Gastrocnemius medialis (tissue), 4 donors: ENCODE results near the gene TBX5. TPM values are rescaled to one million over a fixed set of nuclear protein-coding genes. Genes with fewer than 3 reads are reported as not detected.
"Not testable (repeated sequence)": the region's sequence is repeated elsewhere in the genome, so short reads cannot be mapped to it uniquely, and the experiment has no call there.

Source experiments
- ATAC-seq, 2 donors: fragments of 150-250 bp; one replicate each; pipeline ENCODE4 v1.9.1; 2016
- DNase-seq, 2 donors: peaks; one replicate each; pipeline ENCODE4 v3.0.0-alpha.2; 2019
- H3K27ac ChIP-seq, 4 donors: fragments of 200-600 bp; sonication (generic); 1 replicate in 1 of 4; 2 replicates in 3 of 4; pipeline ENCODE4 v1.5.1; 2016 to 2018; ENCODE audit warnings: mild to moderate bottlenecking in 2 of 4, moderate library complexity in 1 of 4
- H3K27me3 ChIP-seq, 3 donors: fragments of 200-600 bp; sonication (generic) in 2 of 3; 1 replicate in 1 of 3; 2 replicates in 2 of 3; pipeline versions ENCODE4 v1.5.1 to v1.6.0; 2016 to 2019; ENCODE audit warnings: mild to moderate bottlenecking in 1 of 3, moderate library complexity in 1 of 3
- H3K36me3 ChIP-seq, 2 donors: fragments of 200-600 bp; sonication (generic) in 1 of 2; one replicate each; pipeline ENCODE4 v1.5.1; 2017 to 2018
- H3K4me1 ChIP-seq, 2 donors: fragments of 200-600 bp; sonication (generic) in 1 of 2; one replicate each; pipeline ENCODE4 v1.5.1; 2016 to 2017; ENCODE audit warnings: mild to moderate bottlenecking in 2 of 2
- H3K4me3 ChIP-seq, 4 donors: fragments of 200-600 bp; sonication (generic) in 3 of 4; 1 replicate in 1 of 4; 2 replicates in 3 of 4; pipeline ENCODE4 v1.5.1; 2016 to 2019; ENCODE audit warnings: mild to moderate bottlenecking in 2 of 4
- H3K9me3 ChIP-seq, 3 donors: fragments of 200-600 bp; sonication (generic) in 2 of 3; 1 replicate in 1 of 3; 2 replicates in 2 of 3; pipeline ENCODE4 v1.5.1; 2016 to 2019
- POLR2A ChIP-seq, 2 donors: fragments of 450-650 bp; IDR thresholded peaks; one replicate each; pipeline ENCODE4 v1.6.1; 2017; ENCODE audit warnings: antibody characterized with exemption in 2 of 2, mild to moderate bottlenecking in 2 of 2, moderate library complexity in 2 of 2
- in situ Hi-C, 4 donors: fragments of 200-750 bp; cut with MboI; loops; one replicate each; pipeline versions ENCODE4 v1.15.0 to v1.8.0; 2017; ENCODE audit warnings: low sequenced_read_pairs in 4 of 4
- intact Hi-C: fragments of 100-400 bp; cut with DNase I; formaldehyde crosslinking; loops from one replicate; pipeline ENCODE4 v1.15.1; 2023; ENCODE audit warnings: low total_unique reads
- total RNA-seq, 4 donors: library from RNA; depleted of rRNA; stranded (reverse); fragments of >200 nt; gene quantifications; one replicate each; pipeline versions ENCODE4 v1.1.0 to v1.2.3, GENCODE V29; 2016
- TF ChIP-seq, protein P1 (sequence below), 5 experiments: fragments of 450-650 bp in 3 of 5; fragments of 200-600 bp in 2 of 5; sonication (generic) in 2 of 5; IDR thresholded peaks in 4 of 5; conservative IDR thresholded peaks in 1 of 5; 1 replicate in 4 of 5; 2 replicates in 1 of 5; pipeline ENCODE4 v1.5.1; 2016 to 2019; ENCODE audit warnings: antibody characterized with exemption in 5 of 5, mild to moderate bottlenecking in 3 of 5, moderate library complexity in 3 of 5

The TBX5 gene
- total RNA-seq, 4 donors from 2014 or later = not detected

- DNase-seq (no peak), ATAC-seq (no peak)
- Histone ChIP-seq H3K36me3 (no peaks in the 10 kb centered on the region), H3K4me3 (no peak overlapping the region), H3K27ac (no peak overlapping the region), H3K27me3 (peaks cover 0 to 2% (median 0%) of the 10 kb centered on the region in 3 donors), H3K4me1 (no peaks in the 10 kb centered on the region), H3K9me3 (no peaks in the 10 kb centered on the region)
- in situ Hi-C loops = no loop called here
- intact Hi-C loops = no loop called here
- TF ChIP-seq POLR2A (IDR thresholded peaks at IDR 0.05) = no peak
- TF ChIP-seq, protein P1, sequence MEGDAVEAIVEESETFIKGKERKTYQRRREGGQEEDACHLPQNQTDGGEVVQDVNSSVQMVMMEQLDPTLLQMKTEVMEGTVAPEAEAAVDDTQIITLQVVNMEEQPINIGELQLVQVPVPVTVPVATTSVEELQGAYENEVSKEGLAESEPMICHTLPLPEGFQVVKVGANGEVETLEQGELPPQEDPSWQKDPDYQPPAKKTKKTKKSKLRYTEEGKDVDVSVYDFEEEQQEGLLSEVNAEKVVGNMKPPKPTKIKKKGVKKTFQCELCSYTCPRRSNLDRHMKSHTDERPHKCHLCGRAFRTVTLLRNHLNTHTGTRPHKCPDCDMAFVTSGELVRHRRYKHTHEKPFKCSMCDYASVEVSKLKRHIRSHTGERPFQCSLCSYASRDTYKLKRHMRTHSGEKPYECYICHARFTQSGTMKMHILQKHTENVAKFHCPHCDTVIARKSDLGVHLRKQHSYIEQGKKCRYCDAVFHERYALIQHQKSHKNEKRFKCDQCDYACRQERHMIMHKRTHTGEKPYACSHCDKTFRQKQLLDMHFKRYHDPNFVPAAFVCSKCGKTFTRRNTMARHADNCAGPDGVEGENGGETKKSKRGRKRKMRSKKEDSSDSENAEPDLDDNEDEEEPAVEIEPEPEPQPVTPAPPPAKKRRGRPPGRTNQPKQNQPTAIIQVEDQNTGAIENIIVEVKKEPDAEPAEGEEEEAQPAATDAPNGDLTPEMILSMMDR (IDR thresholded peaks at IDR 0.05 in 4 of 5, conservative IDR thresholded peaks at IDR 0.05 in 1 of 5) = no peak
These were observed 50.4 kb downstream of the TBX5 start for GRCh38 chr12:114355389-114356088.

- H3K36me3 ChIP-seq, H3K4me3 ChIP-seq, H3K27me3 ChIP-seq, H3K27ac ChIP-seq, DNase-seq, intact Hi-C loops, H3K9me3 ChIP-seq, ATAC-seq, in situ Hi-C loops, H3K4me1 ChIP-seq: not testable (repeated sequence)
These were observed 56.7 kb downstream of the TBX5 start for GRCh38 chr12:114349239-114349638.

- Histone ChIP-seq H3K4me3 (no peak overlapping the region), H3K4me1 (no peaks in the 10 kb centered on the region), H3K27me3 (no peaks in the 10 kb centered on the region), H3K36me3 (no peaks in the 10 kb centered on the region), H3K27ac (no peak overlapping the region), H3K9me3 (no peaks in the 10 kb centered on the region)
- ATAC-seq = no peak
- DNase-seq = no peak
- in situ Hi-C loops = no loop called here
- TF ChIP-seq POLR2A (IDR thresholded peaks at IDR 0.05) = no peak
- TF ChIP-seq, protein P1 (IDR thresholded peaks at IDR 0.05 in 4 of 5, conservative IDR thresholded peaks at IDR 0.05 in 1 of 5) = no peak
- intact Hi-C loops = no loop called here
These were observed 58.1 kb downstream of the TBX5 start for GRCh38 chr12:114347861-114348260.

DNA sequence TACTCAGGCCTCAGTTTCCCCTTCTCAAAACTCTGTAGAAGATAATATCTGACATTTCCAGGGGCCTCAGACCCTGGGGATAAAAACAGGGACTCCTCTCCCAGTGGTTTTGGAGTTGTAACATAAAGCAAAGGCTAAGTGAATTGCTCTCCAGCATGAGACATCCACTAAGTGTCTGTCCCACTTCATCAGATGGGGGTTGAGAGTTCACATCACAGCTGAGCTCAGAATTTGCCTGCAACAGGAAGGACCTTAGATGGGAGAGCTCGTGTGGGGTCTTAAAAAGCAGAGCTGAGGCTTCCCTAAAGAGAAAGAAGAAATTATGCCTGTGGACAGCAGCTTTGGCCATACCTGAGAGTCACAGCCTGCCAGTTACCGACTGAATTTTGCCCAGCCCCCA, 61.1 kb downstream of the TBX5 start:
- Histone ChIP-seq H3K36me3 (no peaks in the 10 kb centered on the region), H3K9me3 (no peaks in the 10 kb centered on the region), H3K27ac (no peak overlapping the region), H3K4me1 (no peaks in the 10 kb centered on the region), H3K4me3 (no peak overlapping the region), H3K27me3 (no peaks in the 10 kb centered on the region)
- TF ChIP-seq POLR2A (IDR thresholded peaks at IDR 0.05) = no peak
- TF ChIP-seq, protein P1 (IDR thresholded peaks at IDR 0.05 in 4 of 5, conservative IDR thresholded peaks at IDR 0.05 in 1 of 5) = no peak
- DNase-seq = no peak
- intact Hi-C loops = no loop called here
- ATAC-seq = no peak
- in situ Hi-C loops = no loop called here

- Histone ChIP-seq H3K4me3 (no peak overlapping the region), H3K27ac (no peak overlapping the region), H3K9me3 (no peaks in the 10 kb centered on the region), H3K4me1 (no peaks in the 10 kb centered on the region), H3K27me3 (no peaks in the 10 kb centered on the region), H3K36me3 (no peaks in the 10 kb centered on the region)
- intact Hi-C loops = no loop called here
- DNase-seq (no peak), ATAC-seq (no peak)
- in situ Hi-C loops = no loop called here
- TF ChIP-seq, protein P1 (IDR thresholded peaks at IDR 0.05 in 4 of 5, conservative IDR thresholded peaks at IDR 0.05 in 1 of 5) = no peak
- TF ChIP-seq POLR2A (IDR thresholded peaks at IDR 0.05) = no peak
These were observed 61.7 kb downstream of the TBX5 start for GRCh38 chr12:114344303-114344663.
